ENCODE measurements around the gene CHAT.

CHAT gene

DNA sequence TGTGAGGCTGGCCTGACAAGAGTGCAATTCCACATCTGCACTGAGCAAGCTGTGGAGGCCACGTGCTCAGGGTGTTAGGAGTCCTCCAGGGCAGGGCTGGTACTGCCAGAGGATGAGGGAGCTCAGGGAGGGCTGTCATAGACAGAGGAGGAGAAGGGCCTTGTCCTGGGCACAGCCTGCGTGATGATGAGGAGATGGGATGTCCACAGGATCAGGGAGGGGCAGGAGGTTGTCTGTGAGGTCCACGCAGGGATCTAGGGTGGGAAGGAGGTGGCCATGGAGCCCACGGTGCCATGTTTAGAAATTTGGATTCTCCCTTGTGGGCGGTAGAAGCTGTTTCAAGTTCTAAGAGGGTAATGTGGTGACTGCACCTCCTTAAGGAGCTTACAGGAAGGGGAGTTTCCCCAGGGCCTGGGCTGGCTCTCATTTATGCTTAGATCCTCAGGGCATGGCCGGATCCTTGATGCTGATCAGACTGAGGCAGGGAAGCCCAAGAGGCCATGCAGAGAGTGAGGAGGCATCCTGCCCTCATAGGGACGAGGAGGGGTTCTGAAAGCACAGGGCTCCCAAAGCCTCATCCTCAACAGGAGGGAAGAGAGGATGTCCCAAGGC is 30.3 kb downstream of the CHAT start:
- H3K4me3 ChIP-seq (ENCODE audit: control insufficient read depth, low read depth, low read length): no peak overlapping the region
- no peak for TF ChIP-seq CTCF (IDR thresholded peaks at IDR 0.05; ENCODE audit: control insufficient read depth, insufficient read depth, low read depth, low read length, missing control alignments)
- DNase-seq (ENCODE audit: low read depth): no peak

DNA sequence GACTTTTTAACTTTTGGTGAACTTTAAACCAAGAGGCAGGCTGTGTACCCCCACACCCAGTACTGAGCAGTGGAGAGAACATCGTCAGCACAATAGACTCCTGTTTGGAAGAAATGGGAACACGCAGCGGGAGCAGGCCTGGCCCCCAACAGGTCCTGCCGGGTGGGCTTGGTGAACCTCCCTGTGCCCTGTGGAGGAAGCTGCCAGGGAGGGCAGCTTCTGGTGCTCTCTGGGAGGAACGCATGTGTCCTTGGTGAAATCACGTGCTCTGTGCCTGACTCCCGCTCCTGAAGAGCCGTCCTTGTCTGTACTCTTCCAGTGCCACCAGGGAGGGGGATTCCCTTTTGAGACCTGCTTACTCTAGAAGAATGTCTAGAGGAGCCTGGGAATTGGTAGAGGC is 31.6 kb downstream of the CHAT start:
- TF ChIP-seq CTCF (IDR thresholded peaks at IDR 0.05; ENCODE audit: control insufficient read depth, insufficient read depth, low read depth, low read length, missing control alignments): no peak
- no peak for DNase-seq (ENCODE audit: low read depth)
- H3K4me3 ChIP-seq (ENCODE audit: control insufficient read depth, low read depth, low read length): no peak overlapping the region

DNA sequence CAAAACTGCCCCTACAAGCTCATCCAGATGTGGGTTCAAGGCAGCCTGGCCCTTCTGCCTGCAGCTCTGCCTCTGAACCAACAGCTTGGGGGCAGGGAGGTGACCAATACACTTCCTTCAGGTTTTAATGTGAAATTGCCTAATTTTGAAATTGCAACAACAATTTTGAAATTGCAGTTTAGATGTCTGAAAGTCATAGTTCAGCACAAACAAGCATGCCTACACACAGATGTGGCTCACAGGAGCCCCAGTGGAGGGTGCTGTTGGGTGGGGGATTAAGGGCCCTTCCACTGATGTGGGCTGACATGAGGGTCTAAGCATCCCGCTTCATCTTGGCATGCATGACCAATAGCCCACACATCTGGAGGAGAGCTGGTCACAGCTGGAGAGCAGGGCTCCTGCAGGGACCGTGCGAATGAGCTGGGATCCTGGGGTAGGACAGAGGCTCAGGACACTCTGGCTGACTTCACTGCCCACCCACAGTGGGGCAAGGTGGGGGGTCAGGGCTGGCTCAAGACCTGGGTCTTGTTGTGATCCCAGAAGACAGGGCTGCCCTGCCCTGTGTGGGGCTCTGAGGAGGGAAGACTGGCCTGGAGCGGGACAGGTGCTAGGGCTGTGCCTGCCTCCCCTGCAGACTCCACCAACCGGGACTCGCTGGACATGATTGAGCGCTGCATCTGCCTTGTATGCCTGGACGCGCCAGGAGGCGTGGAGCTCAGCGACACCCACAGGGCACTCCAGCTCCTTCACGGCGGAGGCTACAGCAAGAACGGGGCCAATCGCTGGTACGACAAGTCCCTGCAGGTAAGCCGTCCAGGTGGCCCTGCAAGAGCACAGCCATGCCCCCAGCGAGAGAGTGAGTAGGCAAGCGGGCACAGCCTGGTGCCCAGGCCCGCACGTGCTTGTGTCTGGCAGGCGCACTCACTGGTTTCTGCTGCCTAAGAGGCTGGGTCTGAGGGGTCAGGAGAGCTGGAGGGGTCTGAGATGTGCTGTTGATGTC is 32.3 kb downstream of the CHAT start:
- no peak overlapping the region for H3K4me3 ChIP-seq (ENCODE audit: control insufficient read depth, low read depth, low read length)
- TF ChIP-seq CTCF (IDR thresholded peaks at IDR 0.05; ENCODE audit: control insufficient read depth, insufficient read depth, low read depth, low read length, missing control alignments): no peak
- no peak for DNase-seq (ENCODE audit: low read depth)

DNA sequence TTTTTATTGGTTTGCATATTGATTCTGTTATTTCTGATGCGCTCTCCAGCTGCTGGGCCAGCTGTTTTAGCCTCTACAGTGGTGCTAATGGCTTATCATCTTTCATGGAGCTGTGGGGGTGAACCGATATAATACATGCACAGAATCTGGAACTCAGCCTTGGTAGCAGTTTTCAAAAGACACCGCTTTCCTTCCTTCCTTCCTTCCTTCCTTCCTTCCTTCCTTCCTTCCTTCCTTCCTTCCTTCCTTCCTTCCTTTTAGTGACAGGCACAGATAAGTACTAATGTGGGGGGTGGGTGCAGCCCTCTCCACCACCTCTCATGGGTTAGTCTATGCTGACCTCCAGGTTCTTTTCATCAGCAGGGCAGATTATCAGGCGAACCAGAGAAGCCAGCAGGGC is 33.7 kb downstream of the CHAT start:
- no peak overlapping the region for H3K4me3 ChIP-seq (ENCODE audit: control insufficient read depth, low read depth, low read length)
- no peak for TF ChIP-seq CTCF (IDR thresholded peaks at IDR 0.05; ENCODE audit: control insufficient read depth, insufficient read depth, low read depth, low read length, missing control alignments)
- no peak for DNase-seq (ENCODE audit: low read depth)

DNA sequence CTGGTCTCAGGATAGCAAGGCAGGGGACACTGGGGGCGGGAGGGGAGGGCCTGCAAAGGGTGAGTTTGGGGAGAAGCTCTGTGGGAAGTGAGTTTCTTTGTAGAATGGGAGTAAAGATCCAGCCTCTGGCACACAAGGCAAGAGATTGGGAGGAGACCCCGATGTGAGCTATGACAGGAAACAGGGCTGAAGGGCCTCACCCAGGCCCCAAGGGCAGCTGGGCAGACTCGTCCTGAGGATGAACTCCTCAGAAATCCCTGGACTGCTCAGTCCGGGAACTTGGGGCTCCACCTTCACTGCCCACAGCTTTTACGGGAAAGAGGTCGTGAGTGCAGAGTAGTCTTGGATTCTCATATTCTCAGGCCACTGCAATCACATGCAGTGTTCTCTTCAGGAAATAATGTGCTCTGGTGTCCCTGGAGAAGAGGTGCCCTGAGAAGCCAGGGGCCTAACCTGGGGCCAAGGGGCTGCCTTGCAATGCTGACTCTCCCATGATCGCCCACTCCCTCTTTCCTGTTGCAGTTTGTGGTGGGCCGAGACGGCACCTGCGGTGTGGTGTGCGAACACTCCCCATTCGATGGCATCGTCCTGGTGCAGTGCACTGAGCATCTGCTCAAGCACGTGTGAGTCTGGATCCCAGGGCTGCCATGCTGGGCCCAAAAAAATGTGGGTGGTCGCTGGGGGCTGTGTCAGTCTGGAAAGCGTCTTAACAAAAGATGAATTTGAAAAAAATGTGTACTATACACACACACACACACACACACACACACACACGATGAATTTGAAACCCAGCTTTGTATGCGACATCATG is 34.4 kb downstream of the CHAT start:
- no peak overlapping the region for H3K4me3 ChIP-seq (ENCODE audit: control insufficient read depth, low read depth, low read length)
- TF ChIP-seq CTCF (IDR thresholded peaks at IDR 0.05; ENCODE audit: control insufficient read depth, insufficient read depth, low read depth, low read length, missing control alignments): no peak
- no peak for DNase-seq (ENCODE audit: low read depth)

GRCh38 chr10:49649294-49649693 is 35.5 kb downstream of the CHAT start:
- TF ChIP-seq CTCF (IDR thresholded peaks at IDR 0.05; ENCODE audit: control insufficient read depth, insufficient read depth, low read depth, low read length, missing control alignments): no peak
- no peak overlapping the region for H3K4me3 ChIP-seq (ENCODE audit: control insufficient read depth, low read depth, low read length)

More at GRCh38 chr10:49649294-49649693, 35.5 kb downstream of the CHAT start:
- no peak for DNase-seq (ENCODE audit: low read depth)
